HG03469 (cell line): ENCODE measurements around the gene CA12.
"Not testable (repeated sequence)": the region's sequence is repeated elsewhere in the genome, so short reads cannot be mapped to it uniquely, and the experiment has no call there.

Experiments
- ATAC-seq: cut with Tn5 transposase; IDR thresholded peaks from one replicate; pipeline ENCODE4 v1.9.1; 2021; ENCODE audit warnings: mild to moderate bottlenecking, moderate library complexity, moderate number of reproducible peaks; ENCODE audit not compliant: unreplicated experiment

Gene CA12

GRCh38 chr15:63381301-63382204, at the start of gene CA12:
Gene CA12 (minus strand): TSS chr15:63381846. CDS start chr15:63381720, 126 bp downstream.
- no peak for ATAC-seq

DNA sequence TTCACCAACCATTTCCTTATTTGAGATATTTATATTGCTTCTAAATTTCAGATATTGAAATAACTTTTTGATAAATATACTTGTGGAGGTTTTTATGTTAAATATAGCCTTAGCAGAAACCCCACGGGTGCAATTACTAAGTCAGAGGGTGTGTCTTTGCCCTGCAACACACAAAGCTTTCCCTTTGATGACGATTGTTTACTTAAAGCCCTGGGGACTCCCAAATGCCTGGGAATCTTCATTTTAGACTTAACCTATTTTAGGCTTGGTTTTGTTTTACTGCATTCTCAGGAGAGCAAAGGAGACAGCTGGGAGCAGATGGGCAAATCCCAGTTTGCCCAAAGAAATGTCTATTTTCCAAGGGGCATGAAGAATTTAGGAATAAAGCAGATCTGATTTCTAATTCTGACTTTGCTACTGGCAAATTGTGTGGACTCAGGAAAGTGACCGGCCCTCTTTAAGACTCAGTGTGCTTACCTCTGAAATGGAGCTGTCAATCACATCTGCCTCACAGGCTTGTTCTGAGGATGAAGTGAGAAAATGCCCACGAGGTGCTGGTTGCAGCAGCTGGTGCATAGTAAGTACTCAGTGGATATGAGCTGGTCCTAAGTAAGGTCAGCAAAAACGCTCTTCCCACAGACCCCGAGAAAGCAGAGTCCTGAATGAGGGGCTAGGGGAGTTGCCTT, 49.3 kb upstream of the CA12 start:
- ATAC-seq: no peak

DNA sequence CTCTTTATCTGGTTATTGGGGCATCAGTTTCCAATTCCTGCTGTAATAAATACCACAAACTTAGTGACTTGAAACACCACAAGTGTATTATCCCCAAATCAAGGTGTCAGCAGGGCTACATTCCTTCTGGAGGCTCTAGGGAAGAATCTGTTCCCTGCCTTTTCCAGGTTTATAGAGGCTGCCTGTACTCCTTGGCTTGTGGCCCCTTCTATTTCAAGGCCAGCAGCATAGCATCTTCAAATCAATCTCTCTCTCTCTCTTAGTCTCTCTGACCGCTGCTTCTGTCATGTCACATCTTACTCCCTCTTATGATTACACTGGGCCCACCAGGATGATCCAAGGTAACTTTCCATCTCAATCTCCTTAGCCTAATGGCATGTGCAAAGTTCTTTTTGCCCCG, 44.9 kb upstream of the CA12 start:
- ATAC-seq: no peak

DNA sequence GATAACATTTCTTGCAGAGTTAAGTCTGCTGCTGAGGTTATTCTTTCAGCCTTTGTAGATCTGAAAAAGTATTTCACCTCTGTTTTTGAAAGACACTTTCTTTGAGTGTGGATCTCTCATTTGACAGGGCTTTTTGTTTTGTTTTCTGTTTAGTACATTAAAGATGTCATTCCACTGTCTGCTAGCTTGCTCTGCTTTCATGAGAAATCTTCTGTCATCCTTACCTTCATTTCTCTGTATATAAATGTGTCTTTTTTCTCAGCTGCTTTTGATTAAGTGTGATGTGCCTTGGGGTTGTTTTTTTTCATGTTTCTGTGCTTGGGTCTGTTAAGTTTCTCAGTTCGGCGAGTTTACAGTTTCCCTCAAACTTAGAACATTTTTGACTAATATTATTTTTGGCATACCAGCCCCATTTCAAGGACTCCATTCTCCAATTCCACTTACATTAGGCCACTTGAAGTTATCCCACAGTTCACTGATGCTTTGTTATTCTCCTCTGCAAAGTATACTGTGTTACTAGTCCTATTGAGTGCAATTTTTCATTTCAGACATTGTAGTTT, 43.9 kb upstream of the CA12 start:
- no peak for ATAC-seq

DNA sequence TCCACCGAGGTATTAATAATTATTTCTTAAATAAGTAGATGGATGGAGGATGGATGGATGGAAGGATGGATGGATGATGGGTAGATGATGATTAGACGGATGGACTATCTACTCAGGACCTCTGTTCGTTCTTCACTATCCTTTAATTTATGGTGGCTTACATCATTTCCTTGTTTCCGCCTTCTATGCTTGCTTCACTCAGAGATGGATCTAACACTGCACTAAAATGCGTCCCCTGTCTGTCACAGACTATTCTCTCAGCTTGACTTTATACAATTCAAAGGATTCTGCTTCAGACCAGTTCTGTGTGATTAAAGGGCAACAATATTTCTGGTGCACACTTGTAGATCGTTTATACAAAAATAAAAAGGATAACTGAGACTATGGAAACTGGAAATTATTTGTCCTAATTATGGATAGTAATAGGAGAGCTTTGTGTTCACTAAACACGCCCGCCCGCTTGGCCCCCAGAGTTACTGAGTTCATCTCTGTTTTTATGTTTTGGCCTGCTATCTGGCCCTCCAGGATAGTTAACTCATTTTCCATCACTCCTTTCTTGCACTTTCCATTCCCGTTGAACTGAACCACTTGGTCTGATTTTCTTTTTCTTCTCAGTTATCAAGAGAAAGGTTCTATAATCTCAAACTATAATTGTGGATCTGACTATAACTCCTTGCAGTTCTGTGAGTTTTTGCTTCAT, 41.4 kb upstream of the CA12 start:
- no peak for ATAC-seq

DNA sequence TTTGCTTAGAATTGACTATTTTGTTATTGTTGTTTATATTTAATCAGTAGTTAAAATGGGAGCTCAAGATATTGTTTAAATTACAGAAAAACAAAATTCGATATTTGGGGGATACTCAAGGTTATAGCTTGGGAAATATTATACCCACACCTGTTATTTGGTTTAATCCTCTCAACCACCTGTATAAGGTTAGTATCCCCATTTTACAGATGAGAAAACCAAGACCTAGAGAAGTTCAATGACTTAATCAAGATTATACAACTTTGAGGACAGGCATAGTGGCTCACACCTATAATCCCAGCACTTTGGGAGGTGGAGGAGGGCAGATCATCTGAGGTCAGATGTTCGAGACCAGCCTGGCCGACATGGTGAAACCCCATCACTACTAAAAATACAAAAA, 39.8 kb upstream of the CA12 start:
- ATAC-seq: no peak

GRCh38 chr15:63420333-63420747, 38.7 kb upstream of the CA12 start:
- ATAC-seq: no peak

GRCh38 chr15:63418811-63419210, 37.2 kb upstream of the CA12 start:
- ATAC-seq: no peak

DNA sequence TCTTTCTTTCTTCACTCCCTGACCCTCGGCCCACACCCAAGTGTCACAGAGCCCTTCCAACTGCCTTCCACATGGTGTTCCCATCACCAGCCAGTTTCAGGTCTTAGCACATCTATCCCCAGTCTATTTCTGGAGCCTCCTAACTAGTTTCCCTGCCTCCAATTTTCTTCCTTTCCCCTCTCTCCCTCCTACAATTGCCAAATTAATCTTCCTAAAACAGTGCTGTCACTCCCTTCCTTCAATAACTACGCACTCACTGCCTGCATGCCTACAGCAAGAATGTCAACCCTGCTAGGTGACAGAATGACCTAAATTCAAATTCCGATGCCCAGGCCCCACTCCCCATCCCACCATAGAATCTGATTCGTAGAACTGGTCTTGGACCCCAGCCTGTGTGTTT, 36.1 kb upstream of the CA12 start:
- no peak for ATAC-seq

DNA sequence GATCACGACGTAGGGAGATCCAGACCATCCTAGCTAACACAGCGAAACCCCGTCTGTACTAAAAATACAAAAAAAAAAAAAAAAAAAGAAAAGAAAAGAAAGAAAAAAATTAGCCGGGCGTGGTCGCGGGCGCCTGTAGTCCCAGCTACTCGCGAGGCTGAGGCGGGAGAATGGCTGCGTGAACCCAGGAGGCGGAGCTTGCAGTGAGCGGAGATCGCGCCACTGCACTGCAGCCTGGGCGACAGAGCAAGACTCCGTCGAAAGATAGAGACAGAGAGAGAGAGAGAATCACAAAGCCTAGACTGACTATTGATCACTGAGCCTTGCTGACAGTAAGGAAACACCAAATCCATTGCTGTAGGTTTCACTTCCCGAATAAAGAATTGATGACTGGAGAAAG, 35.6 kb upstream of the CA12 start:
- not testable (repeated sequence) for ATAC-seq

DNA sequence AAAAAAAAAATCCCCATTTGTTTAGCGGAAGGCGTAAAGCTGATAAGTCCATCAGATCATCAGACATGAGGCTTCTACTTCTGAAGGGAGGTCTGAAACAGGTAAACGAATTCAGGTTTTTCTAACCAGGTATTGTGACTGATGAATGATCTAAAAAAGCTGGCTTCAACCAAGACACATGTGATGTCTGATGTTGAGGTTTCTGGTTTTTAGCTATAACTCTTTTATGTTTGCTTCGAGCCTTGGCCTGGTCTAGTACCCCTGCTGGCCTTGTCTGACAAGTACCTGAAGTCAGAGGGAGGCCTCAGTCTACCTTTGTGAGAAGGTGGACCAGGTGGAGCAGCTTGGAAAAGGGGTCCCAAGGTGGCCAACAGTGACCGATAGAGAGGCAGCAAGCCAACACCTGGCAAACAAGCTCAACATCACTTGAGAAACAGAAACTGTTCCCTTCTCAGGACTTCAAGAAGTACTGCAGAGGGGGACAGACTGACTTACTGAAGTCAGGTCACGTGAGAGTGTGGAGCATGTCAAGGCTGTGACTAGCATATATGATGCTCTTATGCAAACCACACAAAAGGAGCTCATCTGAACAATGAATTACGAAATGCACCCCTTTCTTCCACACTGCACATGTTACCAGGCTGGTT, 33.0 kb upstream of the CA12 start:
- ATAC-seq: no peak

- ATAC-seq: no peak
These were observed 30.9 kb upstream of the CA12 start for GRCh38 chr15:63412551-63412950.

DNA sequence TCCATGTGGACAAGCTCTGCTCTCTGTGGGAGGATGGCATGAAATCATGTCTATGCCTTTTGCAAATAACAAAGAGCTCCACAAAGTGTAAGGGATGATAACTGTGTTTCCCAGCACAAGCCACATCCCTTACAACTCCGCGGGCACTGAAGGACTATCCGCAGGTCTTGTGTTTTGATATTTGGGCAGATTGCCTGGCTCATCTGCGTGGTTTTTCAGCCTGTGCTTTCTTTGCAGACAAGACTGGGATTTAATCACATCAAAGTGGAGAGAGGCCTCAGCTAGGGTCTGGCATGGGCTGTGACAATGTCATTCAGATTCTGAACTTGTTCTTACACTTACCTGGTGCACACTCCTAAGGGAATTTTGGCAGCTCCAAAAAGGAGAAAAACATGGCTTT, 30.2 kb upstream of the CA12 start:
- ATAC-seq: no peak

GRCh38 chr15:63409179-63409578, 27.5 kb upstream of the CA12 start:
- no peak for ATAC-seq

- no peak for ATAC-seq
These were observed 26.9 kb upstream of the CA12 start for GRCh38 chr15:63408524-63408923.

- ATAC-seq: no peak
These were observed 26.0 kb upstream of the CA12 start for GRCh38 chr15:63407612-63408011.

DNA sequence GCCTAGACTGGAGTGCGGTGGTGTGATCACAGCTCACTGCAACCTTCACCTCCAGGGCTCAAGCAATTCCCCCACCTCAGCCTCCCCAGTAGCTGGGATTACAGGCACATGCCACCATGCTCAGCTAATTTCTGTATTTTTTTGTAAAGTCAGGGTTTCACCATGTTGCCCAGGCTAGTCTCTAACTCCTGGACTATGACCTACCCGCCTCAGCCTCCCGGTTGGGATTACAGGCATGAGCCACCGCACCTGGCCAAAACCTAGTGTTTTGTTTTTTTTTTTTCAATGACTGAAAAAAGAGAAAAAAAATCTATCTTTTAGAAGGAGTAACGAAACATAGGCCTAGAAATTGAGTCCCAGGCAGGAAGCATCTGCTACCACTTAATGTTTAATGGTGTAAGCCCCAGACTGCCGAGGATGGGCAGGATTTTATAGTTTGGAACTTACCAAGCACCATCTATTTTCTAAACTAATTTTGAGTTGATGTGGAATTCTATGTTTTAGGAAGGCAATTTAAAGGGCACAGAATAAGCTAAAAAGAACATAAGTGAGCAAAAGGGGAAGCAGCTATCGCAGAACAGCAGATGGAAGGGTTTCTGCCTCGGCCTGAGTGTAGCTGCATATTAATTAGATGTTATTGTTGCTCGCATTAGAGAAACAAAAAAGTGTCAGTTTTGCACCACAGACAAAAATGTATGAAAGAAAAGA, 24.2 kb upstream of the CA12 start:
- no peak for ATAC-seq

DNA sequence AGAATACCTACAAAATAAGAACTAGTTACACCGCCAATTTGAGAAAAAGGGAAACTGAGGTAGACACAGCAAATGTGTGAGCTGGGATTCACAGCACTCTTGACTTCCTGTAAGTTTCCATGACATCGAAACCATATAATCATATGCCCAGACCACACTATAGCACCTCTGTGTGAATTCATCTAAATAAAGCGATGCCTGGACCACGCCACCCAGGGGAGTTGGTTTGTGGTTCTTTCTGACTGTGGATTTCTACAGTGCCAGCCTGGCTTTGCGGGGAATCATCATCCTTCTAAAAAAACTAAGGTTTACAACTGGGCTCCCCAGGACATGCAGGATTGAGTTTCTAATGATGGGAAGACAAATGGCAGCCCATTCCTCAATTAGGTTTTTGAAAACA, 23.5 kb upstream of the CA12 start:
- no peak for ATAC-seq

- no peak for ATAC-seq
These were observed 21.8 kb upstream of the CA12 start for GRCh38 chr15:63403254-63403945.
